Stimulated activated CD4-positive, alpha-beta T cell treated with anti-CD3 and anti-CD28 coated beads, Interleukin-12 subunit alpha, Interleukin-12 subunit beta, amount 100 ng/mL, for 4 hours (primary cell): ENCODE results near the gene CLSTN2.

Source experiments
- DNase-seq: peaks from one replicate; pipeline ENCODE4 v3.0.0-alpha.2; 2020

The CLSTN2 gene

GRCh38 chr3:140053794-140054193, 118.8 kb downstream of the CLSTN2 start:
- no peak for DNase-seq

- no peak for DNase-seq
These were observed 120.3 kb downstream of the CLSTN2 start for GRCh38 chr3:140055092-140055791.

GRCh38 chr3:140056047-140056446, 121.1 kb downstream of the CLSTN2 start:
- no peak for DNase-seq

GRCh38 chr3:140061211-140061610, 126.2 kb downstream of the CLSTN2 start:
- no peak for DNase-seq

- DNase-seq, result no peak
These were observed 127.5 kb downstream of the CLSTN2 start for GRCh38 chr3:140062461-140062860.

GRCh38 chr3:140067487-140067886, 132.5 kb downstream of the CLSTN2 start:
- no peak for DNase-seq

GRCh38 chr3:140068494-140069017, 133.6 kb downstream of the CLSTN2 start:
- DNase-seq, result no peak

GRCh38 chr3:140073278-140074045, 138.5 kb downstream of the CLSTN2 start:
- no peak for DNase-seq

GRCh38 chr3:140076552-140076951, 141.6 kb downstream of the CLSTN2 start:
- DNase-seq, result no peak

- no peak for DNase-seq
These were observed 142.4 kb downstream of the CLSTN2 start for GRCh38 chr3:140077406-140077805.

GRCh38 chr3:140078343-140078742, 143.4 kb downstream of the CLSTN2 start:
- no peak for DNase-seq

GRCh38 chr3:140078940-140079339, 144.0 kb downstream of the CLSTN2 start:
- DNase-seq, result no peak

GRCh38 chr3:140081887-140082286, 146.9 kb downstream of the CLSTN2 start:
- DNase-seq, result no peak

- DNase-seq, result no peak
These were observed 150.0 kb downstream of the CLSTN2 start for GRCh38 chr3:140085001-140085400.

GRCh38 chr3:140086642-140087041, 151.7 kb downstream of the CLSTN2 start:
- DNase-seq, result no peak

GRCh38 chr3:140088058-140088457, 153.1 kb downstream of the CLSTN2 start:
- DNase-seq, result no peak

- no peak for DNase-seq
These were observed 153.5 kb downstream of the CLSTN2 start for GRCh38 chr3:140088513-140088912.

GRCh38 chr3:140089403-140090072, 154.6 kb downstream of the CLSTN2 start:
- no peak for DNase-seq

GRCh38 chr3:140091143-140091542, 156.2 kb downstream of the CLSTN2 start:
- no peak for DNase-seq

GRCh38 chr3:140092848-140093536, 158.0 kb downstream of the CLSTN2 start:
- DNase-seq, result no peak

- DNase-seq, result no peak
These were observed 158.8 kb downstream of the CLSTN2 start for GRCh38 chr3:140093742-140094141.

- no peak for DNase-seq
These were observed 159.5 kb downstream of the CLSTN2 start for GRCh38 chr3:140094487-140094886.

GRCh38 chr3:140096037-140096436, 161.1 kb downstream of the CLSTN2 start:
- no peak for DNase-seq
